Epidermal melanocyte (primary cell): ENCODE data around the gene ZNF749.

Experiments used
- DNase-seq: peaks from one replicate; pipeline ENCODE4 v3.0.0; 2011; ENCODE audit warnings: low spot score; ENCODE audit not compliant: insufficient read length

The ZNF749 gene

DNA sequence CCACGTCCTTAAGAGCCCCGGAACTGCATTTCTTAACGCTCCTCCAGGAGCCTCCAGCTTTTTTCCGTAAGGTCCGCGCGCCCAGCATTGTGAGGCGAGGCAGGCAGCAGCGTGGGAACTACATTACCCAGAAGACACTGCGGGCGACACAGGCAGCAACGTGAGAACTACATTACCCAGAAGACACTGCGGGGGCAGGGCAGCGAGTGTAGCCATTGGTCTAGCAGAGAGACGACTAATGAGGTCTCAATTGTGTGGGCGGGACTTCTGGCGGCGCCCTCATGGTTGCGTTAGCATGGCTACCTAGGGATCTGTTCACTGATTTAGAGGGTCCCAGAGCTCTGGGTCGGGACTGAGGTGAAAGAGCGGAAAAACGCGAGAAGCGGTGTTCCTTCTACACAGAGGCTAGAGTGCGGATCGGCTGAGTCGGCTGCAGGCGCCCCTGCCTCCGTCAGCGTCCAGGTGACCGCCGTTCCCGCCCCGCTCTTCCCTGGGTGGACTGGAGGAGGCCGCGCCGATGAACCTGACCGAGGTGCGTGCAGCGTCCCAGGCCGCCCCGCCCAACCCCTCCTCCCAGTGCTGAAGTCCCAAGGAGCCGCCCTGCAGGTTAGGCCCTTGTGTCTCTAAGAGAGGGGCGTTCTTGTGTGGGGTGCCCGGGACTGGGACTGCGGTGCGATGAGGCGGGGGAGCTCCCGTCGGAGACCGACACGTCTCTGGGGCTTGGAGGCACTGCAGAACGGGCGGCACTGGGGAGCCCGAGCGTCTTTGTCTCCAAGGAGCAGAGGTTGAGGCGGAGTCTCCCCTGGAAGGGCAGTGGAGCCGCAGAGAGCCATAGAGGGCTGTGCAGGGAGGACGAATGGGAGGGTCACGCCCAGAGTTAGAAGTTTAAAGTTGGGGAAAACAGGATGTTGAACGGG lies at the start of gene ZNF749:
ZNF749 (plus strand) TSS at position 264 of the 917 bp plus-strand sequence; CDS start at position 518, 254 bp downstream.
- peak; percentile 96 for DNase-seq

- DNase-seq: no peak
These were observed 45.9 kb upstream of the ZNF749 start for GRCh38 chr19:57389194-57389729.

GRCh38 chr19:57389730-57390598 lies 45.2 kb upstream of the ZNF749 start, which contains the start of gene ZNF548:
Gene ZNF548 (plus strand): TSS chr19:57389854. CDS start chr19:57390100, 246 bp downstream.
- peak; percentile 90 for DNase-seq

- DNase-seq: no peak
These were observed 39.4 kb upstream of the ZNF749 start for GRCh38 chr19:57395710-57396109.

- DNase-seq: no peak
These were observed 36.3 kb upstream of the ZNF749 start for GRCh38 chr19:57398868-57399267.

DNA sequence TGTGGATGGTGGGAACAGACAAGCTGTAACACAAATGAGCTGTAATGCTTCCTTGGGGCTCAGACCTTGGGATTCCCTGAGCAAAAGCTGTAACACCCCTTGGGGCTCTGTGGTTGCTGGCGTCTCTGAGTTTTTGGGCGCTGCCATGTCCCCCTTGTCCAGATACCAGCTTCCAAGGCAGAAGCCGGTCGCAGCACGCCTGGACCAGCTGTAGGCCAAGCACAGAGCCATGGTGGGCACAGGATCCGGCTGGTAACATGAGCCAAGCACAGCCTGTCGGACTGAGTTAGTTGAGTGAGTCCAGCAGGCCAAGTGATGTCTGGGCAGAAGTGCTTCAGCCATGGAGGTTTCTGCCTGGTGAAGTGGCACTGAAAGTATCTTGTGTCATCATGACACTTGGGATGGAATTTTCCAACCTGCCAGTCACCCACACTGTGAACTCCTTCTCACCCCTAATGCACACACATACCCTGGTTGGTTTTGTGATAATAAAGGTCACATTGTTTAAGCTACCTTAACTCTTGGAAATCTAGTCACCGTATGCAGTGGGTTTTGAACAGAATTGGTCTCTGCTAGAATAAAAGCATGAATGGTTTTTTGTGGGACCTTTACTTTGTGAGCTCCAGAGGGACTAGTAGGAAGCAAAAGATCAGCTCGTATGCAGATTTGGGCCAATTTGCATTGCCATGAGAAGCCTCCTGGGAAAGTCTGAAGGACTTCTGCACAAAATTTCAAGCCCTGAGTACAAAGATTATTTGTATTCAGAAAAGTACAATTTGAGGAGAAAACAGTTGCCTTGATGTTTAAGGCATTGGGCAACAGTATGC lies 31.2 kb upstream of the ZNF749 start:
- no peak for DNase-seq

GRCh38 chr19:57406516-57407123 lies 28.5 kb upstream of the ZNF749 start:
- peak; percentile 26 for DNase-seq

DNA sequence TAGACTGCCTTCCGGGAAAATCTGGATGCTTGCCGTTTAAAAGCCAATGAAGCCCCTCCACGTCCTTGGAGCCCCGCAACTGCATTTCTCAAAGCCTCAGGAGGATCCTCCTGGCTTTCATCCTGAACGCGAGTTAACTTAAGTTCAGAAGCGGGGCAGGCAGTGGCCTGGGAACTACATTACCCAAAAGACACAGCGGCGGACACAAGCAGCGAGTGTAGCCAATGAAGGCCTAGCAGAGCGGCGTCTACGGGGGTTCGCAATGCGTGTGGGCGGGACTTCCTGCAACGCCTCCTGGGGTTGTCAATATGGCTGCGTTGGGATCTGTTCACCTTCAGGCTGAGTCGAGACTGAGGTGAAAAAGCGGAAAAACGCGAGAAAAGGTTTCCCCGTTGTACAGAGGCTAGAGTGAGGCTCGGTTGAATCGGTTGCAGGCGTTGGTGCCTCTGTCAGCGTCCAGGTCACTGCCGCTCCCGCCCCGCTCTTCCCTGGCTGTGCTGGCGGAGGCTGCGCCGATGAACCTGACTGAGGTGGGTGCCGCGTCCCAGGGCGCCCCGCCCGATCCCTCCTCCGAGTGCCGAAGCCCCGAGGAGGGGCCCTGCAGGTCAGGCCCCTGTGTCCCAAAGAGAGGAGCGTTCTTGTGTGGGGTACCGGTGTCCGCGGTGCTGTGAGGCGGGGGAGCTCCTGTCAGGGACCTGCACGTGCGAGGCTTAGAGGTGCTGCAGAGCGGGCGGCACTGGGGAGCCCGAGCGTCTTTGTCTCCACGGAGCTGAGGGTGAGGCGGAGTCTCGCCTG lies 24.1 kb upstream of the ZNF749 start, which contains the start of gene ZNF17:
ZNF17 (plus strand) TSS at position 285 of the 795 bp plus-strand sequence. CDS start 2,455 bp downstream, outside the sequence.
- DNase-seq: peak; percentile 96

- no peak for DNase-seq
These were observed 15.7 kb upstream of the ZNF749 start for GRCh38 chr19:57419439-57419838.

GRCh38 chr19:57421037-57421436 lies 14.1 kb upstream of the ZNF749 start:
- no peak for DNase-seq

- DNase-seq: no peak
These were observed 601 bp upstream of the ZNF749 start for GRCh38 chr19:57434386-57435061.

DNA sequence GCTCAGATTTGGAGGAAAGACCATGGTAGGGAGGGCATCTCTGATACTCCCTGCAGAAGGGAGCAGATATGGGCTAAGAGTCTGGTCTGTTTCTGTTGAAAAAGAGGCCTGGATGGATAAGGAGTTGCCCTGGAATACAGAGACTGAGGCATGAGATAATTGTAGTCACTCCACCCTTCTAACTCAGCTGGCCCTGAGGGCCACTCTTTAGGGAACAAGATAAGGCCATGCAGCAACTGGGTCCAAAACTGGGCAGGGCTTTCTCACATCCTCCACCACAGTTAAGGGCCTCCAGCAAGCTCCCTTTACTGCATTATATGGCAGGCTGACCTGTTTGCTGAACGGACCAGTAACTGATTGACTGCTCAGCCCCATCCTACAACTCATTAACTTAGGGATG lies 1.3 kb downstream of the ZNF749 start:
- DNase-seq: no peak

GRCh38 chr19:57437931-57438330 lies 2.8 kb downstream of the ZNF749 start:
- no peak for DNase-seq

- no peak for DNase-seq
These were observed 3.8 kb downstream of the ZNF749 start for GRCh38 chr19:57438925-57439324.

- no peak for DNase-seq
These were observed 7.0 kb downstream of the ZNF749 start for GRCh38 chr19:57441979-57442752.

- DNase-seq: no peak
These were observed 8.1 kb downstream of the ZNF749 start for GRCh38 chr19:57443121-57443696.

GRCh38 chr19:57452307-57452706 lies 17.2 kb downstream of the ZNF749 start:
- DNase-seq: no peak
